Measurements from ENCODE around the gene BCAT1.
"Not testable (repeated sequence)": the region's sequence is repeated elsewhere in the genome, so short reads cannot be mapped to it uniquely, and the experiment has no call there.

Gene BCAT1

GRCh38 chr12:24955853-24956252 is 7.0 kb upstream of the BCAT1 start:
- DNase-seq, result no peak

- no peak for DNase-seq
Measured at GRCh38 chr12:24955389-24955788, 6.5 kb upstream of the BCAT1 start.

- DNase-seq, result no peak
Measured at GRCh38 chr12:24954261-24954660, 5.4 kb upstream of the BCAT1 start.

- no peak for DNase-seq
Measured at GRCh38 chr12:24952389-24952788, 3.5 kb upstream of the BCAT1 start.

- DNase-seq, result no peak
Measured at GRCh38 chr12:24950231-24950834, 1.4 kb upstream of the BCAT1 start.

GRCh38 chr12:24948420-24948756 is 513 bp downstream of the BCAT1 start:
- no peak for DNase-seq

GRCh38 chr12:24947541-24948419 is 1.1 kb downstream of the BCAT1 start:
- DNase-seq, result no peak

GRCh38 chr12:24945845-24946244 is 3.1 kb downstream of the BCAT1 start:
- no peak for DNase-seq

GRCh38 chr12:24945039-24945438 is 3.9 kb downstream of the BCAT1 start:
- no peak for DNase-seq

GRCh38 chr12:24944601-24944975 is 4.3 kb downstream of the BCAT1 start:
- DNase-seq, result no peak

GRCh38 chr12:24943947-24944600 is 4.8 kb downstream of the BCAT1 start:
- no peak for DNase-seq

GRCh38 chr12:24940157-24940556 is 8.7 kb downstream of the BCAT1 start:
- DNase-seq, result no peak

GRCh38 chr12:24939551-24939950 is 9.3 kb downstream of the BCAT1 start:
- not testable (repeated sequence) for DNase-seq

GRCh38 chr12:24938341-24938740 is 10.6 kb downstream of the BCAT1 start:
- DNase-seq, result no peak

- DNase-seq, result no peak
Measured at GRCh38 chr12:24937553-24938244, 11.2 kb downstream of the BCAT1 start.

GRCh38 chr12:24933694-24934407 is 15.1 kb downstream of the BCAT1 start:
- no peak for DNase-seq

GRCh38 chr12:24931666-24932405 is 17.1 kb downstream of the BCAT1 start:
- peak; percentile 90 for DNase-seq

- DNase-seq, result no peak
Measured at GRCh38 chr12:24929953-24930352, 18.9 kb downstream of the BCAT1 start.

GRCh38 chr12:24928533-24929306 is 20.2 kb downstream of the BCAT1 start:
- not testable (repeated sequence) for DNase-seq

- no peak for DNase-seq
Measured at GRCh38 chr12:24928131-24928530, 20.8 kb downstream of the BCAT1 start.

- not testable (repeated sequence) for DNase-seq
Measured at GRCh38 chr12:24926080-24926479, 22.8 kb downstream of the BCAT1 start.

Data from SIG-M5 (cell line).